Mesendoderm (in vitro differentiated cells): ENCODE results near the gene RBBP7.
A peak's percentile ranks its signal among the peaks of the same experiment; 100 is the strongest.

Experiments
- DNase-seq: peaks from one replicate; pipeline ENCODE4 v3.0.0; 2013
- H2AK5ac ChIP-seq: 2 replicates; pipeline ENCODE4 v1.6.1; 2013; ENCODE audit warnings: low read length, inconsistent platforms
- H2BK120ac ChIP-seq: 2 replicates; pipeline ENCODE4 v1.6.1; 2013; ENCODE audit warnings: low read depth, mild to moderate bottlenecking, low read length, moderate library complexity, mixed read lengths
- H2BK15ac ChIP-seq: replicated peaks from 2 replicates; pipeline ENCODE4 v1.6.1; 2013; ENCODE audit warnings: low read depth, mild to moderate bottlenecking, moderate library complexity
- H2BK5ac ChIP-seq: 2 replicates; pipeline ENCODE4 v1.6.1; 2013; ENCODE audit warnings: low read length, inconsistent platforms
- H3K18ac ChIP-seq: 2 replicates; pipeline ENCODE4 v1.6.1; 2013; ENCODE audit warnings: mild to moderate bottlenecking, low read length, mixed read lengths
- H3K23ac ChIP-seq: one replicate; pipeline ENCODE4 v1.6.1; 2013; ENCODE audit warnings: low read length
- H3K27ac ChIP-seq: 2 replicates; pipeline ENCODE4 v1.5.1; 2013; ENCODE audit warnings: low read depth, mild to moderate bottlenecking, inconsistent platforms, low read length, moderate library complexity
- H3K27me3 ChIP-seq: 2 replicates; pipeline ENCODE4 v1.6.1; 2013; ENCODE audit warnings: low read length, control low read depth, mild to moderate bottlenecking, inconsistent platforms; ENCODE audit not compliant: insufficient read depth, poor library complexity
- H3K36me3 ChIP-seq: 2 replicates; pipeline ENCODE4 v1.6.1; 2013; ENCODE audit warnings: low read length, inconsistent platforms; ENCODE audit not compliant: control insufficient read depth, insufficient read depth
- H3K4ac ChIP-seq: one replicate; pipeline ENCODE4 v1.6.1; 2013; ENCODE audit warnings: low read depth, mild to moderate bottlenecking, low read length, moderate library complexity
- H3K4me1 ChIP-seq: 2 replicates; pipeline ENCODE4 v1.6.1; 2013; ENCODE audit warnings: low read depth, low read length, inconsistent platforms; ENCODE audit not compliant: control insufficient read depth
- H3K4me2 ChIP-seq: 2 replicates; pipeline ENCODE4 v1.6.1; 2013; ENCODE audit warnings: low read length
- H3K4me3 ChIP-seq: 2 replicates; pipeline ENCODE4 v1.5.1; 2013; ENCODE audit warnings: mild to moderate bottlenecking, low read length
- H3K56ac ChIP-seq: one replicate; pipeline ENCODE4 v1.6.1; 2013; ENCODE audit warnings: low read length
- H3K79me1 ChIP-seq: 2 replicates; pipeline ENCODE4 v1.6.1; 2013; ENCODE audit warnings: low read length, inconsistent platforms
- H3K79me2 ChIP-seq: 2 replicates; pipeline ENCODE4 v1.6.1; 2013; ENCODE audit warnings: mild to moderate bottlenecking, low read length; ENCODE audit not compliant: control insufficient read depth, insufficient read depth
- H3K9ac ChIP-seq: 2 replicates; pipeline ENCODE4 v1.6.1; 2013; ENCODE audit warnings: low read length, inconsistent platforms
- H4K5ac ChIP-seq: one replicate; pipeline ENCODE4 v1.6.1; 2013; ENCODE audit warnings: low read length
- H4K8ac ChIP-seq: one replicate; pipeline ENCODE4 v1.6.1; 2013; ENCODE audit warnings: low read depth, mild to moderate bottlenecking, control low read depth, low read length, moderate library complexity
- WGBS: extraction: QIAGEN DNeasy Blood & Tissue Kit; methylation state at CpG from one replicate; pipeline ENCODE4 v1.1.7; 2013; ENCODE audit warnings: low lambda C conversion rate, missing lambda C conversion rate; ENCODE audit not compliant: insufficient coverage; ENCODE audit errors: extremely low coverage; 5-methylcytosine and 5-hydroxymethylcytosine counted together

Gene RBBP7

GRCh38 chrX:16903274-16904022, 33.3 kb upstream of the RBBP7 start:
- no peak for DNase-seq
- Histone ChIP-seq H4K5ac (no peak overlapping the region), H3K79me2 (no peaks in the 10 kb centered on the region)

GRCh38 chrX:16897445-16897844, 27.3 kb upstream of the RBBP7 start:
- Histone ChIP-seq H2AK5ac (no peak overlapping the region), H3K56ac (no peak overlapping the region), H3K9ac (no peak overlapping the region), H3K27ac (no peak overlapping the region), H2BK15ac (no peak overlapping the region), H3K79me1 (no peaks in the 10 kb centered on the region), H4K5ac (no peak overlapping the region), H3K4me2 (no peak overlapping the region), H3K36me3 (no peaks in the 10 kb centered on the region), H3K4me1 (no peaks in the 10 kb centered on the region), H3K18ac (no peak overlapping the region), H3K4me3 (no peak overlapping the region), H4K8ac (no peak overlapping the region), H3K4ac (no peak overlapping the region), H3K23ac (no peak overlapping the region), H3K27me3 (no peaks in the 10 kb centered on the region), H3K79me2 (no peaks in the 10 kb centered on the region), H2BK5ac (no peak overlapping the region), H2BK120ac (no peak overlapping the region)
- peak; percentile 6 for DNase-seq
- WGBS = no CpG with 5 or more reads among the region's 2 CpGs

More at GRCh38 chrX:16903274-16904022, 33.3 kb upstream of the RBBP7 start:
- Histone ChIP-seq H3K27me3 (no peaks in the 10 kb centered on the region), H3K4me2 (no peak overlapping the region), H3K36me3 (no peaks in the 10 kb centered on the region), H3K56ac (no peak overlapping the region), H2AK5ac (no peak overlapping the region), H3K4me1 (no peaks in the 10 kb centered on the region), H3K4ac (no peak overlapping the region), H3K79me1 (no peaks in the 10 kb centered on the region), H3K23ac (no peak overlapping the region), H2BK15ac (no peak overlapping the region), H3K9ac (no peak overlapping the region), H2BK5ac (no peak overlapping the region), H3K27ac (no peak overlapping the region), H3K4me3 (no peak overlapping the region), H3K18ac (no peak overlapping the region), H2BK120ac (no peak overlapping the region), H4K8ac (no peak overlapping the region)
- WGBS = no CpG with 5 or more reads among the region's 8 CpGs

DNA sequence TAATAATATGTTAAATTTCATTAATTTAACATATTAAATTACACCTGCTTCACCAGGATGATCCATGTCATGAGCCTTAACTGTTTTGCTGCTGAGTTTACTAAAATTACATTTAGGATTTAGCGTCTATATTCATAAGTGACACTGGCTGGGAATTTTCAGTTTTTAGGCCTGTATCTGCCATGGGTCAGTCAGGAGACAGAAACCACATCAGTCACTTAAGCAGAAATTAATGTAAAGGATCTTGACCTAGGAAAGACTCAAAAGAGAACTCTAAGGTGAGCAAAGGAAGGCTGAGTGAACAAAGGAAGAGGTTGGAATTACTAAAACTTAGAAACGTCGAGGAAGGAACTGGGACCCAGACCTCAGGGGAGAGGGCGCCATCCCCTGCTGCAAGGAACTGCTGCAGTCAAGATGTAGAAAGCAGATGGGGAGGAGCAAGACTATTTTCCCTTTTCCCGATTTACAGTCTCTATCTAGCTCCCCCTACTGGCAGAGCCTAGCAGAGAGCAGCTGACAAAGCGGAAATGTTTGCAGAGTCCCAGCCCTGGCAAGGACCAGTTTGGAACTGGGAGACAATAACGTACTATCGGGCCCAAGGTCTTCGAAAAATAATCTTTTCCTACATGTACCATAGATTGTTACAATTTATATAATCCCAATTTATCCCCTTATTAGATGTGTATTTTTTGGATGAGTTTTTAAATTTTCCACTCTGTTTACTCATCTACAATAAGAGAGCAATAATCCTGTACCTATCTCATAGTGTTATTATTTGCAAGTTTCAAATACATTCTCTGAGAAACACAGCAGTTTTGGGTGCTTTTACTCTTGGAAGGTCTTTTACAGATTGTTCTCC, 22.6 kb upstream of the RBBP7 start:
- H2BK5ac ChIP-seq = no peak overlapping the region
- H3K18ac ChIP-seq = no peak overlapping the region
- DNase-seq = peak; percentile 92
- H3K9ac ChIP-seq = no peak overlapping the region
- no peaks in the 10 kb centered on the region for H3K79me1 ChIP-seq
- no peak overlapping the region for H3K56ac ChIP-seq
- no peak overlapping the region for H4K5ac ChIP-seq
- no peak overlapping the region for H3K4ac ChIP-seq
- WGBS = no CpG with 5 or more reads among the region's 9 CpGs
- no peak overlapping the region for H3K27ac ChIP-seq
- H3K4me2 ChIP-seq = no peak overlapping the region
- H2BK120ac ChIP-seq = no peak overlapping the region
- no peaks in the 10 kb centered on the region for H3K4me1 ChIP-seq
- H3K27me3 ChIP-seq = no peaks in the 10 kb centered on the region
- no peak overlapping the region for H4K8ac ChIP-seq
- no peak overlapping the region for H3K4me3 ChIP-seq
- H3K79me2 ChIP-seq = no peaks in the 10 kb centered on the region
- no peak overlapping the region for H2BK15ac ChIP-seq
- H2AK5ac ChIP-seq = no peak overlapping the region
- H3K36me3 ChIP-seq = no peaks in the 10 kb centered on the region
- H3K23ac ChIP-seq = no peak overlapping the region

DNA sequence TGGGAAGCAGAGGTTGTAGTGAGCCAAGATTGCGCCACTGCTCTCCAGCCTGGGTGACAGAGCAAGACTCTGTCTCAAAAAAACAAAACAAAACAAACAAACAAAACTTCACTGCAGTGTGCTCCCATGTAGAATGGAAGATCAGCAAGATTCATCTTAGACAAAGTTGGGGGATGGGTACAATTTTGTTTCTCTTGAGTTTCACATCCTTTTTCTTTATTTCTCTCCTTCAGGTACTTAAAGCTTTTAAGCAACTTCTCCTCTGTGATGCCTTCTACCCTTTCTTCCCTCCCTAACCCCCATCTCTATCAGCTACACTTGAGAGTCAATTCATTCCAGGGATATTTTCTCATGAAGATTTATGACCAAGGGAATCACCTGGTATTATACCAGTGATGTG, 15.5 kb upstream of the RBBP7 start:
- Histone ChIP-seq H2BK120ac (no peak overlapping the region), H3K23ac (no peak overlapping the region), H3K56ac (no peak overlapping the region), H3K4me2 (no peak overlapping the region), H3K18ac (no peak overlapping the region), H2BK5ac (no peak overlapping the region), H3K36me3 (no peaks in the 10 kb centered on the region), H3K79me2 (no peaks in the 10 kb centered on the region), H3K27ac (no peak overlapping the region), H3K79me1 (no peaks in the 10 kb centered on the region), H3K9ac (no peak overlapping the region), H3K4ac (no peak overlapping the region), H4K5ac (no peak overlapping the region), H2BK15ac (no peak overlapping the region), H3K4me3 (no peak overlapping the region), H3K27me3 (no peaks in the 10 kb centered on the region), H2AK5ac (no peak overlapping the region), H4K8ac (no peak overlapping the region), H3K4me1 (no peaks in the 10 kb centered on the region)
- DNase-seq = no peak
- WGBS = no CpG with 5 or more reads among the region's 1 CpG

DNA sequence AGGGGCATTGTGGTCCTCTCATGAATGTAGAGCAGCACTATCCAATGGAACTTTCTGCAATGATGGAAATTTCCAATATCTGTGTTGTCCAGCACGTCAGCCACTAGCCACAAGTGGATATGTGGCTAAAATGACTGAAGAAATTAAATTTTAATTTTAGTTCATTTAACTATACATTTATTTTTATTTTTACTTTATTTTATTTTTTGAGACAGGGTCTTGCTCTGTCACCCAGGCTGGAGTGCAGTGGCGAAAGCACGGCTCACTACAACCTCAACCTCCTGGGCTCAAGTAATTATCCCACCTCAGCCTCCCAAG, 13.3 kb upstream of the RBBP7 start:
- Histone ChIP-seq H4K5ac (no peak overlapping the region), H3K79me2 (no peaks in the 10 kb centered on the region)
- no CpG with 5 or more reads among the region's 3 CpGs for WGBS

More for the DNA sequence above, 13.3 kb upstream of the RBBP7 start:
- H3K27ac ChIP-seq = no peak overlapping the region
- H3K27me3 ChIP-seq = no peaks in the 10 kb centered on the region
- H3K18ac ChIP-seq = no peak overlapping the region
- H2BK120ac ChIP-seq = no peak overlapping the region
- H3K9ac ChIP-seq = no peak overlapping the region
- no peak overlapping the region for H2BK5ac ChIP-seq
- no peak overlapping the region for H3K4me3 ChIP-seq
- H3K4me1 ChIP-seq = no peaks in the 10 kb centered on the region
- no peaks in the 10 kb centered on the region for H3K36me3 ChIP-seq
- H3K4me2 ChIP-seq = no peak overlapping the region
- no peak overlapping the region for H3K4ac ChIP-seq
- H3K56ac ChIP-seq = no peak overlapping the region
- H2AK5ac ChIP-seq = no peak overlapping the region
- no peak overlapping the region for H3K23ac ChIP-seq
- no peak overlapping the region for H4K8ac ChIP-seq
- H2BK15ac ChIP-seq = no peak overlapping the region
- no peak for DNase-seq
- H3K79me1 ChIP-seq = no peaks in the 10 kb centered on the region
